Measurements from ENCODE around the gene SERF2.
A peak's percentile ranks its signal among the peaks of the same experiment; 100 is the strongest.
"Not testable (repeated sequence)": the region's sequence is repeated elsewhere in the genome, so short reads cannot be mapped to it uniquely, and the experiment has no call there.

Gene SERF2

DNA sequence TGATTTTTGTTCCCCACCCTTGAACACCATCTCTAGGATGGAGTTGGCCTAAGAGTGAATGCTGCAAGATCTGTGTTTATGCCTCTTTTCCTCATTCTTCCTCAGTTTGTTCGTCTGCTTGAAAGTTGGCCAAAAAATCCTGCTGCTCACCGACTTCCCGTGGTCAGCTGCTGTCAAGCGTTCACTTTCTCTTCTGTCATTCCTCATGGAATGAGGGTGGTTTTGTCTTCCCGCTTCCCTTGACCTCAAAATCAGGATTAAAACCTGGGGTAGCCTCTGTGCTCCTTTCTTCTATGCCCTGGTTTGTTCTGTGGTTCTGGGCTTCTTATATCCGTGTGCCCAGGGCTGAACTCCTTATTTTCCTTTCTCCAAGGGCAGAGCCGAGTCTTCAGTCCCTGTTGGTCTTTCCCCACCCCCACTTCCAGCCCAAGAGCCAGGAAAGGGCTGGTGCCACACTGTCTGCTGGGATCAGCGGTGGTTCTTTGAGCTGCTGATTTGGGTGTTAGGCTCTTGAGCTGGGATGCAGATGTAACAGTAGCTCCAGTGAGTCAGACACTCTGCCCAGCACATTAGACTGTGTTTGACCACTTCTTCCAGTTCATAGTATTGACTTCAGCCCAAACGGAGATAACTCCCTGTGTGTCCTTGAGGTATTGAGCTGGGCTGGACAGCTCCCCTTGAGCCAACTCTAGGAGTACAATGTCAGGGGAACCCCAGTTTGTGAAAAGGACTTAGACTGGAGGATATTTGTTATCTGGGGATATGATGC lies 2.3 kb downstream of the SERF2 start:
- DNase-seq (ENCODE audit: low spot score): no peak

DNA sequence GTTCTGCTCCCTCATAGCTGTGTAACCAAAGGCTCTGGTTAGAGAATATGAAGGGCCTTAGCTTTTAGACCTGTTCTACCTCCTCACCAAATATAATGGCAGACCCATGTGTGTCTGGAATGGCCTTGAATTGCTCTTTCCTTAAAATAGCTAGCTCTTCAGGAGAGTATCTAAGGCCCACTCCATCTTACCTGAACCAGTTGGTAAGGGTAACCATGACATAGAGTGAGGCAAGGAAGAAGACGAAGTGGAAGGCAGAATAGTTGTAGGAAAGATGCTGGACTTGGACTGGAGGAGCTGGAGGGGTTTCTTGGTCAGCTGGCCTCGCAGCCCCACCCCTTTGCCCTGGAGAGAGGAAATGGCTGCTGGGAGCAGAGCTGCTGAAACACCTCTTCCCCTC lies 3.1 kb downstream of the SERF2 start:
- DNase-seq (ENCODE audit: low spot score): no peak

GRCh38 chr15:43795997-43796396 lies 3.9 kb downstream of the SERF2 start:
- DNase-seq (ENCODE audit: low spot score): no peak

- no peak for DNase-seq (ENCODE audit: low spot score)
These were observed 4.4 kb downstream of the SERF2 start for GRCh38 chr15:43796566-43796965.

GRCh38 chr15:43799209-43799944 lies 7.3 kb downstream of the SERF2 start:
- DNase-seq (ENCODE audit: low spot score): no peak

GRCh38 chr15:43799945-43800285 lies 7.8 kb downstream of the SERF2 start, which contains the start of gene SERINC4:
SERINC4 (minus strand) TSS chr15:43800220; CDS start chr15:43799986, 234 bp downstream.
- DNase-seq (ENCODE audit: low spot score): no peak

DNA sequence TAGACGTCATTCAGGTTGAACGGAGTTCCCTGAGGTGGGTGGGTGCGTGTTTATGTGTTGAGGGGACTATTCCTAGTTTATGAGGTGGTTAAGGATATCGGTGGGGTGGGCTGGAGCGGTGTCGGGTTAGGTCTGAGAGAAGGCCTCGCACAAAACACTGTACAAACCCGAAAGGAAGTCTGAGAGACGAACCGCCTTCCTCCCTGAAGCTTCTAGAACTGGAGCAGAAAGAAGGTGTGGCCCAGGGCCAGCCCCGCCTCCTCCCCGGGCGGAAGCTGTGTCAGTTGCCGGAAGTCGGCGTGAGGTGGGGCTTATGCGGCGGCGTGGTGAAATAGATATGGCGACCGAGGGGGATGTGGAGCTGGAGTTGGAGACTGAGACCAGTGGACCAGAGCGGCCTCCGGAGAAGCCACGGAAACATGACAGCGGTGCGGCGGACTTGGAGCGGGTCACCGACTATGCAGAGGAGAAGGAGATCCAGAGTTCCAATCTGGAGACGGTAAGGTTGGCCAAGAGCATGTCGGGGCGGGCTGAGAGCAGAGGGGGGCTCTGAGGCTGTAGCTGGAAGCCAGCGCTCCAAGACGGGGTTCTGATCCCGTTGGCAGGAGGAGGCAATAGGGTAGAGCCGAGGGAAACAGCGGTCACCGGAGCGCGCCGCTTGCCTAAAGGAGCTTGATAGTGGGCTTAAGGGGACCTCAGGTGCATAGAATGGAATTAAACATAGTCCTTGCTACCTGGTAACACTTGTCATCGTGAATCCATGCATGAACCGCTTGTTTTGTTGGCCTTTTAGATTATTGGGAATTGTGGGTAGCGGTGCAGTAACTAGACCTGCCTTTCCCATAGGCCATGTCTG lies 8.4 kb downstream of the SERF2 start, which contains the start of gene HYPK:
Gene HYPK (plus strand): TSS at position 314 of the 856 bp plus-strand sequence. CDS start 24 bp downstream, at position 338.
- DNase-seq (ENCODE audit: low spot score): peak; percentile 94

DNA sequence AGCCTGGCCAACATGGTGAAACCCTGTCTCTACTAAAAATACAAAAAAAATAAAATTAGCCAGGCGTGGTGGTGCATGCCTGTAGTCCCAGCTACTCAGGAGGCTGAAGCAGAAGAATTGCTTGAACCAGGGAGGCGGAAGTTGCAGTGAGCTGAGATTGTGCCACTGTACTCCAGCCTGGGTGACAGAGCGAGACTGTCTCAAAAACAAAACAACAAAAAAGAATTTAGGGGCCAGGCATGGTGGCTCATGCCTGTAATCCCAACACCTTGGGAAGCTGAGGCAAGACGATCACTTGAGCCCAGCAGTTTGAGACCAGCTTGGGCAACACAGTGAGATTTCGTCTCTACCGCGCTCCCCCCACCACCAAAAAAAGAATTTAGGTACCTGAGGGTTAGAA lies 10.6 kb downstream of the SERF2 start:
- not testable (repeated sequence) for DNase-seq (ENCODE audit: low spot score)

- DNase-seq (ENCODE audit: low spot score): no peak
These were observed 16.4 kb downstream of the SERF2 start for GRCh38 chr15:43808435-43808950.

DNA sequence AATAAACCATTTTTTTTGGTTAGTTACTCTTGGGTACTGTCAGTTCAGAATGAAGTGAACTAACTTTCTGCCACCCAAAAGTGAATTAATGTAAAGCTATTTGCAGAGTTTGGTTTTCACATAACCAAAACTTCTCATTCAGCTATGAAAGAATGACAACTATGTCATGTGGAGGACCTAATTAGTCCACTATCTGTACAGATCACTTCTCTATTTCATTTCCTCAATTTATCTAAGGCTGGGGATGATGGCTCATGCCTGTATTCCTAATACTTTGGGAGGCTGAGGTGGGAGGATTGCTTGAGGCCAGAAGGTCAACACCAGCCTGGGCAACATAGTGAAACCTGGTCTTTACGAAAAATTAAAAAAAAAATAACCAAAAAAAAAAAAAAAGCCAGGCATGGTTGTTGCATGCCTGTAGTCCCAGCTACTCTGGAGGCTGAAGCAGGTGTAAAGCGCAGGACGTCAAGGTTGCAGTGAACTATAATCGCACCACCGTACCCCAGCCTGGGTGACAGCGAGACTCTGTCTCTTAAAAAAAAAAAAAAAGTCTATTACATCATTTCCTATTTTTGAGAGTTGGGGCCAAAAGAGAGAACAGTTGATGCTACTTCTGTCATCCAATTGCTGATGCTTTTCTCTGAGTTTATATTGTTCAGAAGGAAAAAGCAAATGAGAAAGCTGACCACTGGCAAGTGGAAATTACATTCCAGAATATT lies 17.0 kb downstream of the SERF2 start:
- DNase-seq (ENCODE audit: low spot score): no peak

- DNase-seq (ENCODE audit: low spot score): not testable (repeated sequence)
These were observed 22.9 kb downstream of the SERF2 start for GRCh38 chr15:43815064-43815463.

DNA sequence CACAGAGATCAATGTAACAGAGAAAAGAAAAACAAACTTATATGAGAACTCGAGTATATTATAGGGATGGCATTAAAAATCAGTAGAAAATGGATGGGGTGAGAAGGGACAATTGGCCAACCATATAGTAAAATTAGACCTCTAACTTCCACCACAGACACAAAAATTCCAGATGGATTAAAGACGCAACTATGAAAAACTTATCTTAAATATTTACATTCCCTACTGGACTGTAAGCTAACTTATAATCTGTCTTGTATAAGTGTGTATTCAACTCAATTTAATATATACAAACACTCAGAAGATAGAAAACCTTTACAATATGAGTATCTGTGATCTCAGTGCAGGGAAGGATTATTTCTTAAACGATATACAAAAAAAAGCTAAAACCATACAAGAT lies 29.4 kb downstream of the SERF2 start:
- DNase-seq (ENCODE audit: low spot score): no peak

DNA sequence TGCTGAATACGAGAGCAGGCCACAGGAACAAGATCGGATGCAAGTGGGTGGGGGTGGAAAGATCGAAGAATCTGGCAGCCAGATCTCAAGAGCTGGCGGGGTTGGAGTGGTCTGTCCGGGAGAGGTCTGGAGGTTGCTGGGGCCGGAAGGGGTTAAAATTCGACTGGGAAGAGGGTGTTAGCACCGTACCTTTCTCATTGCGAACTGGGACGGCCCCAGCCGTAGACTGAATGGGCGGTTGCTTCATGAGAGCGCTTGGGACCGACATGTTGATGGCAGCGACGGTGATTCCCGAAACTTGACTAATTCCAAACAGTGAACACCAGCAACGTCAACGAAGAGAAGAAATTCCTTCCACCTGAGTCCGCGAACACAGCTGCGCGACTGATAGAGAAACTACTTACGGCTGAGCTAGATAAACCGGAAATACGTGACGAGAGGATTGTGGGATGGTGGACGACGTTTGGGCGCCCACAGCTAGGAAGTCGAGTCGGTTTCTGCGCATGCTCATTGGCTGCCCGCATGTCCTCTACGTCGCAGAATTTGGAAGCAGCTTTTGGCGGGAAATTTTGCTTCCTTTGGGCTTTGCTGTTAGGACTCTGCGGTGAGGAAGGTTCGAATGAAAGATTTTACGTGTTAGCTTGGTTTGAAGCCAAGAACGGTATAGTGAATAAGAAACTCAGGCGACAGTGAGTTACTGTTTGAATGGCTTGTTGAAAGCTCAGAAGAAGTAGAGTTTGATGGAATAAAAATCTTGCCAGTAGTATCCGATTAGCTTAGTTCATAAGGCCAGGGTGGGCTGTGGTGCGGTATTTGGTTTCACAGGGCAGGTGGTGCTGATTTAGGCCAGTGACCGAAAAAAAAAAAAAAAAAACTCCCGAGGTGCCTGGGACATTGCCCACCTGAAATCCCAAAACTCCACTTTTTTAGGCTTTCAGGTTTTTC lies 32.5 kb downstream of the SERF2 start, which contains the start of gene MFAP1:
Gene MFAP1 (minus strand): TSS at position 389 of the 945 bp plus-strand sequence. CDS start 121 bp downstream, at position 268.
- DNase-seq (ENCODE audit: low spot score): peak; percentile 97

- DNase-seq (ENCODE audit: low spot score): not testable (repeated sequence)
These were observed 33.2 kb downstream of the SERF2 start for GRCh38 chr15:43825305-43825704.

DNA sequence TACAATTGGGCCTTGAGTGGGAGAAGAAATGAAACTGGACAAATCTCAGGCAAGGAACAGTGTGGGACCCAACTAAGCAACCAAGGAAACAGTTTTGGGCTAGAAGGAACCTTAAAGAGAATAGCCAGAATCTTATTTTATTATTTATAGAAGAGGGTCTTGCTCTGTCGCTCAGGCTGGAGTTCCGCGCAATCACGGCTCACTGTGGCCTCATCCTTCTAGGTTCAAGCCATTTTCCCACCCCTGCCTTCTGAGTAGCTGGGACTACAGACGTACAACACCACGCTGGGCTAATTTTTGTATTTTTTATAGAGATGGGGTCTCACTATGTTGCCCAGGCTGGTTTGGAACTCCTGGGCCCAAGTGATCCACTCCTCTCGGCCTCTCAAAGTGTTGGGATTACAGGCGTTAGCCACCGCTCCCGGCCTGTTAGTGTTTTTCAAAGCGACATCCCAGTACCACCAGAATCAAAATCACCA lies 33.9 kb downstream of the SERF2 start:
- no peak for DNase-seq (ENCODE audit: low spot score)

GRCh38 chr15:43826508-43827341 lies 34.6 kb downstream of the SERF2 start, which contains the start of gene WDR76:
WDR76 (plus strand) TSS chr15:43827002; CDS start chr15:43827033, 31 bp downstream.
- peak; percentile 45 for DNase-seq (ENCODE audit: low spot score)

DNA sequence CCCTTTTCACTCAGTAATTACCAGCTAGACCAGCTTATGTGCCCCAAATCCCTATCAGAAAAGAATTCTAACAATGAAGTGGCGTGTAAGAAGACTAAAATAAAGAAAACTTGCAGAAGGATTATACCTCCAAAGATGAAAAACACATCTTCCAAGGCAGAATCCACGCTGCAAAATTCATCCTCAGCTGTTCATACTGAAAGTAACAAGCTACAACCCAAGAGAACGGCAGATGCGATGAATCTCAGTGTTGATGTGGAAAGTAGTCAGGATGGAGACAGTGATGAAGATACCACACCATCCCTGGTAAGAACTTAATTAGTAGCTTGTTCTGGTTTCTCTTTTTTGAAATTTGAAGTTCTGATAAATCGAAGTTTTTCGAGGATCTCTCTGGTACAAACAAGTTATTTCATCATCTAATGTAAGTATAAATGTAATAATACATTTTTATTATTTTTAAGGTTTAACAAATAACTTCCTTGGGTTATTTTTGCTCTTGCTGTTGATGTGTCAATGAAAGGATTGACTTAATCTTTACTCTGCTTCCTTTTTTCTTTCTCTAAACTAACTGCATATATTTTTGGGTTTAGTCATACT lies 36.0 kb downstream of the SERF2 start:
- no peak for DNase-seq (ENCODE audit: low spot score)

GRCh38 chr15:43829951-43830540 lies 37.9 kb downstream of the SERF2 start:
- not testable (repeated sequence) for DNase-seq (ENCODE audit: low spot score)
